Ureter (tissue), 1 donor: Measurements from ENCODE around the gene DCANP1. TPM values are rescaled to one million over a fixed set of nuclear protein-coding genes. Genes with fewer than 3 reads are reported as not detected.
A peak's percentile ranks its signal among the peaks of the same experiment; 100 is the strongest.

Experiments
- DNase-seq: peaks from one replicate; pipeline ENCODE4 v3.0.0-alpha.2; 2020; ENCODE audit warnings: low spot score
- total RNA-seq: library from RNA; stranded (reverse); gene quantifications from one replicate; pipeline ENCODE4 v1.2.4, GENCODE V29; 2023
- donor health status: DM: yes; HTN: yes; CAD: no.

DCANP1 gene
- total RNA-seq, 1 donor from 2014 or later = not detected

DNA sequence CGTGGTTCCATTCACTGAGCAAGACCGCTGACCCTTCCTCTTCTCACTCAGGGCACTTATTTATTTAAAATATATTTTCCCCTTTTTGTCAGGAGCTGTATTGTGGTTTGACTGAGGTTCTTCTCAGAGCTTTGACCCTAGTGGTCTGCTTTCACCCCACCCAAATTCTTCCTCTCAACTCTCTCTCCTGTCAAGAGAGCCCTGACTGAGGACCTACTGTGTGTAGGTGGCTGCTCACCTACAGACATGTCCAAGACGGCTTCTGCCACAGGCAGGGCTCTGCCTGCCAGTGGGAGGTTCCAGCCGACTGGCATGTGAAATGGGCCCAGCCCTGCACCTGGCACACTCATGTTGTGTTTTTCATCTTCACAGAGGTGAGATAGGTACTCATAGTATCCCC is 5.2 kb downstream of the DCANP1 start:
- DNase-seq = no peak

DNA sequence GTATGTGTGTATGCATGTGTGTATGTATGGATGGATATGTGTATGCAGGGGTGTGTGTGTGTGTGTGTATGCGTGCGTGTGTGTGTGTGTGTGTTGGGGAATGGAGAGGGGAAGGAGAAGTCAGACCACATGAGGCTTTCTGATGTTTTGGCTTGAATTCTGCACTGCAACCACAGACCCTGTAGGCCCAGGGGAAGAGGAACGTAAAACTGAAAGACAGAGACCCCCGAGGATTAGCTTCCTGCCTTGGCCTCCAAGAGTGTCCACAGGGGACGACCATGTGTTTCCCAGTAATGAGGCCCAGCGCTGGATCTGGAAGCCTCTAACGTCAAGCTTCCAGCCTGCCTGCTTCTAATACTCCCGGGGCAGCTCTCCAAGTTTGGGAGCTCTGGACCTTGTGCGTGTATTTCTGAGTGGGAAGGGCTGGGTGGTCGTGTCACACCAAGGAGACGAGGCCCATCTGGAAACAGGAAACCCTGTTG is 5.8 kb downstream of the DCANP1 start:
- no peak for DNase-seq

DNA sequence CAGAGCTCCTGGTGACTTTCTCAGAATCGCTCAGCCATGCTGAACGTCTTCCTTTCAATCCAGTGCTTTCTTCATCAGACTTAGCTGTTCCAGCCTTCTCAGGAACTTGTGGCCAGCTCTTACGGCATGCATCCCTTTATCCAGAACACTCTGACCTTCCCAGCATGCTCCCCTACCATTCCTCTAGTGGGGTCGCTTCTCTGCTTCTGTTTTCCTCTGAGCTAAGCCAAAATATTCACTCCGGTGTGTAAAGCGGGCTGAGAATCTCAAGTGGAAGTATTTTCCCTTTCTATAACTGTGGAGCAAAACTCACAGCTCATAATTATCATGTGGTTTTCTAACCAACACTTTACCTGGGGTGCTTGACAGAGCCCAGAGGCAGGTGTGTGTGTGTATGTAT is 6.2 kb downstream of the DCANP1 start:
- no peak for DNase-seq

DNA sequence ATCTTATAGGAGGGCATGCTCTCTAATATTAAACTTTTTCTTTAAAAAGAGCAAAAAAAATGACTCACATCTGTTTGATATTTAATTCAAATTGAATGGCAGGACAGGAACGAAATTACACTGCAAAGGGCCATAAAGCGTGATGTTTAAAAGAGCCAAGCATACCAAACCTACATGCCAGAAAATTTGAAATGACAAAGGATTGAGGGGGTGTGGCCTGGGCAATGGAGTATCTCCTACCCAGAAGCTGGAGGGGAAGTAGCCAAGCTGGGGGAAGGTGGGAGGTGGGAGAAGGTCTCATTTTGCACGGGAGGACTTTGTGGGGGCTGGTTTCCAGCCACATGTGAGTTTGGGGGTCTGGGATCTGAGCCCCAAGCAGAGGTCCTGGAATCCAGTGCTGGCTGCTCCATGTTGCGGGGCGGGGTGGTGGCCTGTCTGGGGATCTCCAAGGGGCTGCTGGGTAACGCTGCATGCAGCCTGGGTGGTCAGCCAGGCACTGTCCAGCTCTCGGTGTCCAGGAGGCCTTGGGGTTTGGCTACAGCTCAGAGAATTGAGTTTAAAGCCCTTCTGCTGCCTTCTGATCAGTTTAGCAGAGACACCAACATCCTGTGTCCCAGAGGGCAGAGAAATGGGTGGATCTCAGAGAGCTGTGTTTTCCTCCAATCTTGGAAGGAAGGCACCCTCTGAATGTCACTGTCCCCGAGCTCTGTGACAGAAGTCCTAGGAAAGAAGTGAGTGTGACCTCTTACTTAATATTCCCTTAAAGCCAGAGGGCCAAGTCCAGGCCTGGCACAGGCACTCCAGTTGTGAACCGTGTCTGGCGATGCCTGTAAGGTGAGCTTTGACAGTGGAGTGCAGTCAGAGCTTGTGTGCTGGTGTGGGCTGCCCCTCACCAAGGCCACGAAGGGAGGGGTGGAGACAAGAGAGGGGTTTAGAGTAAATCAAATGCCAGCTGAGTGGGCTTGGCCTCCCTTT is 7.6 kb downstream of the DCANP1 start:
- DNase-seq = no peak

DNA sequence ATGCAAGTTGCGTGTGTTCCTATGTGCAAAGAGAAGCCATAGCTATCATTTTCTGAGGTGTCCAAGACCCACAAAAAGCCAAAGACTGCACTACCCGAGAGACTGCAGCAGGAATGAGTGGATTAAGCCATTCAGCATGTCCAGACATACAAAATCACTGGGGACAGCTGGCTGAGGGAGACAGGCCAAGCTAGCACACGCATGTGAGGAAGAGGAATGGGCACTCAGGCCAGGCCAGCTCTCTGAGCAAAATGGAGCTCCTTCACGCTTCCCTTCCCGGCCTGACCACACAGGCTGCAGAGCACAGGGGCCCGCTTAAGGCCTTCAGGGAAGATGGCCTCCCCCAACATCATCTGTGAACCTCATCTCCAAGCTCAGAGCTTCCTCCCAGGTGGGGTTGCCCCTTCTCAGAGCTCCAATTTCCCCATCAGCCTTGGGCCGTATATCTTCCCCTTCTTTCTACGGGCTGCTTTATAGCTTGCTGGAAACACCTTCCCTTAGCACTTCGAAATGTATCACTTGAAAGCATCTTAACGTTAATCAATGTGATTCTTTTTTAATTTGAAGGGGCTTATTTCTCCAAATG is 8.4 kb downstream of the DCANP1 start:
- DNase-seq = no peak

DNA sequence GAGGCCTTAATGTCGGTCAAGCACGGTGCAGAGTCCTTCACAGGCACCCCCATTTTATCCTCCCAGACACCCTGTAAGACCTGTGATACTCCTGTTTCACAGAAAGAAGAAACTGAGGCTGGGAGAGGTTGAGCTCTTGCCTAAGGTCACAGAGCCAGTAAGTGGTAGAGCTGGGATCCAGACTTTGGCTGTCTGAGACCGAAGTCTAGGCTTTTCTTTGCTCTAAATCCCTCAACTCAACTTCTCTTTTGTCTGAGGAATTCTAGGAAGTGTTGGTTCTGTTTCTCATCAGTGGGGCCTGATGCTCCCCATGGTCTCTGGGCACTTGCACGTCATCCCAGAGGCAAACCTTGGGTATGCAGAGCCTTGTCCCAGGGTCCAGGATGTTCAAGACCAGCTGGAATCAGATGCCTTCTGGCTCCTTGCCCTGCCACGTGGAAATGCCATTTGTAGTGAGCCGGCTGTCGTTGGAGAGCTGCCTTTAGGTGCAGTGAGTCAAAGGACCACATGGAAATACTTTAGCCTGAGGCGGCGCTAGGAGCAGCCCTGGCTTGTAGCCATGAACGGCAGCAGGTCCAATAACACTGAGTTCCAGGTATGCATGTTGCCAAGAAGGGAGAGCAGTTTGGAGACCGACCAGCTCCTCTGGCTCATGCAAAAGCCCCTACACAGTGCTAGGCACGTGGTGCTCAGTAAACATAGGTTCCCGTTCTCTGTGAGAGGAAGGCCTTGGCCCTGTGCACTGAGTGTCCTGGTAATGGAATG is 9.2 kb downstream of the DCANP1 start:
- DNase-seq = peak; percentile 73

DNA sequence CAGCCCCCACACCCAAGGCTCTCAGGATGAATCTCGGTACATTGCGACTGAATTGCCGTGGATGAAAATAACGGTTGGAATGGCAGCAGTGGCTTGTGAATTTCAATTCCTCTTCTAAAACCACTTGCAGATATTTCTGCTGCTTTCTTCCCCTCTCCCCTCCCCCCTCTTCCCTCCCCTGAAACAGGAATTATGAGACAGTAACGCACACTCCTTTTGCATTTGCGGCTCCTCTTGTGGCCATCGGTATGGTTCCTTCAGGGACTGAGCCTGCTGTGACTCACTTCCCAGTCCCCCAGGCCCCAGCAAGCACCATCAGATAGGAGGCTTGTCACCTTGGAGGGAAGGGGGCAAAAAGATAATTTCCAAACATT is 9.7 kb downstream of the DCANP1 start:
- DNase-seq = no peak

DNA sequence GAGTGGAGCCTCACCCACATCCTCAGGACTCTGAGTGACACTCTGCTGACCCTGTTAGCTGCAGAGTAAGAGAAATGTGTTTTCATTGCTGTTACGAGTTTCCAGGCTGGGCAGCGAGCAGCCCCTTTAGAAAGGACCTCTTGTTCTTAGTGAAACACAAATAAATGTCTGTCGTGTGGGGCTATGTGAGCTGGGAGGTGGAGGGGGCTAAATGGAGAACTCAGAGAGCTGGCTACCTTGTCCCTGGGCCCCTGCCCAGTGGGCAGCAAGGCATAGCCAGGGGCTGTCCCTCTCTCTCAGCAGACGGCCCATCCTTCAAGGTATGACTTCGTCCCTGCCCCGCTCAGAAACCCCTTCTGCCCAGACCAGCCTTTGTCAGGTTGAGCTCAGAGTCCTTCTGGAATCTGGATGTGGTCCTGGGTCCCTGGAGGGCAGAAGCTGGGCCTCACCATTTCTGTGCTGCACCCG is 10.2 kb downstream of the DCANP1 start:
- no peak for DNase-seq

DNA sequence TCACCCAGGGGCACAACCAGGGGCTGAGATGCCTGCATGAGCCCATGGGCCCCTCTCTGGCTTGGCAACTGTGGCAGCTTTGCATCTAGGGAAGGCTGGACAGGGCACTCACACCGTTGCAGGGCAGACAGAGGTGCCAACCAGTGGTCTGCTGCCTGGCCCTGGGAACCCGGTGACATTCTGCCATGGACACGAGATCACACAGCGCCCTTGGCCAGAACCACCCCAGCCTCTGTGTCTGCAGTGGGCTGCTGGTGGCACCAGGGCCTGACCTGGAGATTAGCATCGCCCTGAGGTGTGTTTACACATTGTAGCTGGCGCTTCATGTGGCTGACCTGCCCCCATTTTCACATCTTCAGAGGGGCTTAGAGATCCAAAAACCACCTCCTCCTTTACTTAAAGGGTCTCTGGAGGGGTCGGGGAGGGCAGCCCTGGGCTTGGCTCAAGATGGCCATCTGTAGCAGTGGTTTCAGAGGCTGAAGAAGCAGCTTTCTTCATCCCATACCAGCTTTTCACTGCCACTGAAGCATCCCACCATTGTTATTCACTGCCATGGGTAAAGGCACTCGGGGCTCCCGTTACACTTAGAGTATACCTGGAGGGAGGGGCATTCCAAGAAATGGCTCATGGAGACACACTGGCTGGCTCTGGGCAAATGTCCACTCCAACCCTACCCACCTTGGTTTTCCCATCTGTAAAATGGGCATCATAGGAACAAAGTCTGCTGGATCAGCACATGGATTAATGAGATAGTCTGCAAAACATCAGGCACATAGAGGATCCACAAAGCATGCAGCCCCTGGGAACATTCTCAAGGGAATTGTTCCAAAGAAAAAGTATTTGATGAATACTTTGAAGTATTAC is 11.4 kb downstream of the DCANP1 start:
- DNase-seq = no peak

DNA sequence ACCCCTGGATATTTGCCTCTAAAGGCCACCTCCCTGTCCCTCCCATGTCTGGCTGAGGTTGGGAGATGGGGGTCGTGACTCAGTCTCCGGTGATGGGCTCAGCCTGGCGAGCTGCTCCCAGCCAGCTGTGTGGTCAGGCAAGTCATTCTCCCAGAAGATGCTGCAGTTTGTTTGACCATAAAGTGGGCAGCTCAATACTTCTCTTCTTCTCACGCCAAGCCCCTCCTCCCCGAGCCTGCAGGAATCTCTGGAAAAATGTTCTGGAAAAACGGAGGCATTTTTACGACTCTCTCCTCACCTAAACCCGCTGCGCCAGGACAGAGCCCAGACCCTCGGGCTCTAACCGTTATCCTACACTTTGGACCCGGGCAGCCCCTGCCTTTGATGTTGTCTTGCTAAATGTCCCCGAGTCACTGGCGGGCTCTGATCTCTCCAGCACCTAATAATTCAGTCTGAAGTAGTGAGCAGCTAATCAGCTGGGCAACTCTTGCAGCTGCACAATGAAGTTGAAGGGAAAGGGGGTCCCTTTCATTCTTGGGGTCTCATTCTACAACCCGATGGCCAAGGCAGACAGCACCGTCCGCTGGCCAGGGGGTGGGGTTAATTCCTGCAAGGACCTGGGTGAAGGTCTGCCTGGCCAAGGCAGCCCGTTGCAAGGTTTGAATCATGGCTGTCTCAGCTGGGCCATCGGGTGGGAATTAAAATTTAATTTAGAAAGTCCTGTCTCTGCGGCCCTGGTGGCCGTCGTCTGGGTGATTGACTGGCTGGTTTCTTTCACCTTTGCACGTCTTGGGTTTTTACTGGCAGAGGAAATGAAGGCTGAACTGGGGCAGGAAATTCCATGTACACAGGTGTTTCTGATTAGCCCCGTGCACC is 12.3 kb downstream of the DCANP1 start:
- DNase-seq = no peak

DNA sequence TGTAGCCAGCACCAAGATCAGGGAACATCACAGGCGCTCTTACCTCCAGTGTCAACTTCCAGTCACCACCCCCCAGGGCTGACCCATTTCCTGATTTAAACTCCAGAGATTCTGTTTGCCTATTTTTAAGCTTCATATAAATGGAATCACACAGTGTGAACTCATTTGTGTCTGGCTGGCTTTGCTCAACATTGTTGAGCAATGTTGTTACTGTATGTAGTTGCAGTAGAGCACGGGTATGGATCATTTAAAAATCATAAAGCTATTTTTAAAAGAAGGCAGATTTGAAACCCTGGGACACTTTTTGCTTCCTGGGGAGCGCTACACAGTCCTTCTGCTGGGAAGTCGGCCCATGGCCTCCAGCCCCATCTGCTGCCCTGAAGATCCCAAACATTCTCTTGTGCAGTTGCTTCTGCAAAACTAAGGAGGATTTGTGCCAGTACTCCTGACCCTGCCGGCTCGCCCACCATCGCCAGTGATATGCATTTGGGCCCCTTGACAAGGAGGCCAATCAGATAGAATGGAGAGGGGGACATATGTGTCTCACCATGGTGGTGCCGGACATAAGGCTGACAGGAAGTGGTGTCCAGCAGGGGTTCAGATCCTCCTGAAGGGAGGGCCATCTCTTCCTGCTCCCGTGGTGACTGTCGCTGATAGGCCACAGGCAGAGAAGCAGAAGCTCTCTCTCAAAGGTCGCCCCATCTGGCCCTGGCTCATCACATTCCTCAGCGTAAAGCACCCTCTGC is 13.3 kb downstream of the DCANP1 start:
- no peak for DNase-seq

DNA sequence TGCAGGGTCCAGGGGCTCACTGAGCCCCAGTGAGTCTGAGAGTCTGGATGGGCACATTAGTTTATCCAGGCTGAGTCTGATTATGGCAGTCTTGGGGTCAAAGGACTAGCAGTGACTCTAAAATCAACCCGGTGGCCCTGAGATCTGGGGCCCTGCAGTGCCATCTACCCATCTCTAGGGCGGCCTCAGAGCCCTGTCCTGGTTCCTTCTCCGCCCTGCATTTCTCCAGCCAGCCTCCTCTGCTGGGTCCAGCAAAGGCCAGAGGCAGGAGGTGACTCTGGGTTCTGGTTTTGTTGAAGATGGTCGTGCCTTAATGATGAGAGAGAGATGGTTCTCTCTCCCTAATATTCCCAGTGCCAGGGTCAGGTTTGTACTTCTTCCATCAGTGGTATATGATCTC is 15.0 kb downstream of the DCANP1 start:
- no peak for DNase-seq

DNA sequence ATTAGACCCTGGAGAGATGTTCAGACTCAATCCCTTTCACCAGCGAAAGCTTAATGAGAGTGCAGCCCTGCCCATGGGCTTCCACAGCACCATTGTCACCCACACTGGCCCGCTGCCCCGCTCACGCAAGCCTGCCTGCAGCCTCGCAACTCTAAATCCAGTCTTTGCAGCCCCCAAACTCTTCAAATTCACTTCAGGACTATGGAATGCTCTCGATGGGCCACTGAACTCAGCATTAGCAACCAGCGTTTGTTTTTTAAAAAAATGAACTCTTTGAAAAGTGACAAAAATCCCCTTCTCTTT is 17.1 kb downstream of the DCANP1 start:
- DNase-seq = no peak

DNA sequence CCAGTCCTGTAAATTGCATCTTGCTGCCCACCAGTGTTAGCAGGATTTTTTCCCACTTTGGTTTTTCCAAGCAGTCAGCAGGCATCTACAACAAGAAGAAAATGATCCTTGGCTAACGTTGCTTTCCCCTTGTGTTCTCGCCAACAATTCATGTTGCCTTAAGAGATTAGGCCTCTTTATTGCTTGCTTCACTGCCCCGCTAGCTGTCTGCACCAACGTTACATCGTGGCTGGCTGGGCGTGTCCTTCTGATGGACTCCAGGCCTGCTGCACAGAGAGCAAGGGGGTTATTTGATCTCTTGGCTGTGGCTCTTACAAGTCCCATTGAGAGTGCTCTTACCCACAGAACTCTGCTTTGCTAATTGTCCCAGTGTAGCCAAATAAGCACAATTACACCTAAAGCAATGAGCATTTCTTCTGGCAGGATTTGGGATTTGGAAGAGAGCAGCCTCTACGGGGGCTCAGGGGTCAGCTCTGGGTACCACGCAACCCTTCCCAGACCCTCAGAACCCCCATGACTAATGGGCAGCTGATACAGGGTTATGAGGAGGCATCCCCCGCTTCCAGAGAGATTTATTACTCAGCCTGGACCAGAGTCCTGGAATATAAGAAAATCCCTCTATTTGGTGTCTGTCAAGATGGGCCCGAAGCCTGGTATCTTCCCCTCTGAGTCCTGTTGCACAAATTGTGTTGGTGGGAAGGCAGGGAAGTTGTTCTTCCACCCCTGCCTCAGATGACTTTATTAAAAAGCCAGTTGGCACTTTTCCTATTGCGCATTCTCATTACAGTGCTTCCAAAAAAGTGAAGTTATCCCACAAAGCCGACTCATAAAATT is 17.6 kb downstream of the DCANP1 start:
- no peak for DNase-seq

DNA sequence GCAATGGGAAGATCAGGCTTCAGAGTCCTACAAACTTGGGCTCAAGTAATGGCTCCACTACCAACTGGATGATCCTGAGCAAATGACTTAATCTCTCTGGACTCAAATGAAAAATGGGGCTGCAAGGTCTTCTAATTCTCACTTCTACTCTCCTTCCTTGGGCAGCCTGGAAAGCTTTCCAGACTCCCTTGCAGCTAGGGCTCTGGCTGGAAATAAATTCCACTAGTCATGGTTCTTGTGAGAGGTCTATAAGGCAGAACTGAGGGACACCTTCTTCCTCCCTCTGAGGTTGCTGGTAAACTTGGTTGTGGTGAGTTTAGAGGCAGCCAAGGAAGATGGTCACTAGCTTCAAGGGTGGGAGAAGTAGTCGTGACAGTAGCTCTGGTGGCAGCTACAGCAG is 18.6 kb downstream of the DCANP1 start:
- no peak for DNase-seq

DNA sequence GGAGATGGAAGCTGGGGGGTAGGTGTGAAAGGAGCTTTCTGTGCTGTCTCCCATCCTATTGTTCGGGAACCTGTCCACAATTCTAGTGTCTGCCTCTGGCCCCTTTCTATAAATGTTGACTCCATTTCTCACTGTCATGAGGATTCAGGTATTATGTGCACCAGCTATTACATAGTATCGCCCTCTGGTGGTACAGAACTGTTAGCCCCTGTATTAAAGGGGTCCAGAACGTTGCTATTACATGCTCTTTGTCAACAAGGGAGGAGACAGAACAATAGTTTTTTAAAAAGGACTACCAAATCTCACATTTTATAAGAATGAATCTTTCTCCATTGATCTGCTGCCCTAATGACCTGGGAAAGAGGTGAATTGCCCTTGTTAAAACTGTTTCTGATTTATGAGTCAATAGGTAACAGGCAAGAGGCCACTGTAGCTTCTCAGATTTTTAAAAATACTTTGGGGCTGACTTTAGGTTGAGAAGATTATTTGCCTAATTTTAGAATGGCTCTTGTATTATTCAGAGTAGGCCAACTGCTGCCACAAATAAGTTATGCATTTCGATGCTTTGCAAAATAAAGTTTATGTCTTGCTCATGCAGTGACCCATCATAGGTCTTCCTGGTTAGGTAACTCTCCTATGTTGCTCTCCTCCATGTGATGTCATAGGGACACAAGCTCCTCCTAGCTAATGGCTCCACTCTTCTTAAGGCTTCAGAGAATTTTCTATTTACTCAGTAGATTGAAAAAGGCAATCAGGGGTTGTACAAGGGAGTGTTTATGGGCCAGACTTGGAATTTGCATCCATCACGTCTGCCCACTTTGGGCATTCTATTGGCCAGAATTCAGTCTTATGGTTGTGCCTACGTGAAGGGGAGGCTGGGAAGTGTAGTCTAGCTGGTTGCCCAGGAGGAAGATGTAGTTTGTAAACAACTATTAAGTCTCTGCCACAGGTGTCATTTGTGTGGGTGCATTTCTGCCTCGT is 20.8 kb downstream of the DCANP1 start:
- DNase-seq = no peak

DNA sequence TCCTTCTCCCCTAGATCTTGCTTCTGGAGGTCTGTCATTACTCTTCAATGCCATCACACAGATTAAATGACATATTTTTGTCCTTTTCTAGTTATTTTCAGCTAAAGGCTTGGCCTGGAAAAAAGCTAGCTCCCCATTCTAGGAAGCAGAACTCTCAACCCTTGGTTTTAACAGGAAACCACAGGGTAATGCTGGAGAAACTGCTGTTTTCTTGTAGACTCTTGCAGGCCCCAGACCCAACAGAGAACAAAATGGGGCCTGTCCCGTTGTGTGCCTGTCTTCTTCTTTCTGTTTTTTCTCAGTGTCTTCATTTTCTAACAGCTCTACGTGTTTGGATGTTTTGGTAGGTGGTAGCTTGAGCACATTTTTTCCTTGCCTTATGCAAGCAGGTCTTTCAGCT is 21.5 kb downstream of the DCANP1 start:
- no peak for DNase-seq

DNA sequence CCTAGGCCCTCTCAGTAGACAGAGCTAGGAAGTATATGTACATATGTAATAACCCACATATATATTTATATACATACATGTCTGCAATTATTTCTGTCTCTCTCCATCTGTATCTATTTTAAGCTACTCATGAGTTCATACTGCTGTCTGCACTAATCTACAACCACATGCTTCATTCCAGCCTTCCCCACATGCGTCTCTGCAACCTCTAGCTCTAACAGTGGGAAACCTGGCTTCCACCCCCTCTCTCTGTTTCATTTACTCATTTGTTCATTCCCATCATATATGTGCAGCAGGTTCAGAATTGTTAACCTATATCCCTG is 23.3 kb downstream of the DCANP1 start:
- no peak for DNase-seq
